GM12872 (cell line): Measurements from ENCODE around the gene LSM12.

Experiments
- TF ChIP-seq, protein P1 (sequence below): IDR thresholded peaks from 3 replicates; pipeline ENCODE4 v1.5.1; 2011; ENCODE audit warnings: low read depth, mild to moderate bottlenecking, low read length, moderate library complexity; ENCODE audit not compliant: insufficient read depth

Gene LSM12

DNA sequence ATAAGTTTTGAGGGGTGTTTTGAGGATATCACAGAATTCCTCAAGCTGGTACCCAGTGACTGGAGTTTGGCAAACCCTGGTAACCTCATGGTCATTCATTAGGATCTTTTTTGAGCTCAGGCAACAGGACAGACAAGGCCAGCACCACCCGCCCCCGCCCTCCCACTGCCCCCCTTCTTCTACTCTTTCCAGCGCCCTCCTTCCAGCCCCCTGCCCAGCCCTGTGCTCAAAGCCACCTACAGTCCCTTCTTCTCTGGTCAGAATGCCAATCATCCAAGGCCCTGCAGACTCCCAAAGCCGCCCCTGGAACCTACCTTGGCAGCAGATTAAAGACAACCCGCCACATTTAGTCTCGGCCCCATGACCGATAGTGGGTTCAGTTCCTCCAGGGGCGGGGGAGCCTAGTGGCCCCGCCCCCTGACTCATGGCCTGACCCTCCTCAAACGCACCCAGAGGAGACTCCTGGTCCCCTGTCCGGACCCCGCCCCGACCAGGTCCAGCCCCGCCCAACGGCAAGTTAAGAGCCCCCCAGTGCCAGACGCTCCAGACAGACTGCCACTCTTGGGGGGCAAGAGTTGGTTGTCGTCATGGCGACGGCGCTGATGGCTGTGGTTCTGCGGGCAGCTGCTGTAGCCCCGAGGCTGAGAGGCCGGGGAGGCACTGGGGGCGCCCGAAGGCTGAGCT, 62.3 kb downstream of the LSM12 start, which contains the start of gene NAGS:
NAGS (plus strand) TSS at position 546 of the 684 bp plus-strand sequence; CDS start at position 588, 42 bp downstream.
- TF ChIP-seq, protein P1, sequence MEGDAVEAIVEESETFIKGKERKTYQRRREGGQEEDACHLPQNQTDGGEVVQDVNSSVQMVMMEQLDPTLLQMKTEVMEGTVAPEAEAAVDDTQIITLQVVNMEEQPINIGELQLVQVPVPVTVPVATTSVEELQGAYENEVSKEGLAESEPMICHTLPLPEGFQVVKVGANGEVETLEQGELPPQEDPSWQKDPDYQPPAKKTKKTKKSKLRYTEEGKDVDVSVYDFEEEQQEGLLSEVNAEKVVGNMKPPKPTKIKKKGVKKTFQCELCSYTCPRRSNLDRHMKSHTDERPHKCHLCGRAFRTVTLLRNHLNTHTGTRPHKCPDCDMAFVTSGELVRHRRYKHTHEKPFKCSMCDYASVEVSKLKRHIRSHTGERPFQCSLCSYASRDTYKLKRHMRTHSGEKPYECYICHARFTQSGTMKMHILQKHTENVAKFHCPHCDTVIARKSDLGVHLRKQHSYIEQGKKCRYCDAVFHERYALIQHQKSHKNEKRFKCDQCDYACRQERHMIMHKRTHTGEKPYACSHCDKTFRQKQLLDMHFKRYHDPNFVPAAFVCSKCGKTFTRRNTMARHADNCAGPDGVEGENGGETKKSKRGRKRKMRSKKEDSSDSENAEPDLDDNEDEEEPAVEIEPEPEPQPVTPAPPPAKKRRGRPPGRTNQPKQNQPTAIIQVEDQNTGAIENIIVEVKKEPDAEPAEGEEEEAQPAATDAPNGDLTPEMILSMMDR, result no peak

DNA sequence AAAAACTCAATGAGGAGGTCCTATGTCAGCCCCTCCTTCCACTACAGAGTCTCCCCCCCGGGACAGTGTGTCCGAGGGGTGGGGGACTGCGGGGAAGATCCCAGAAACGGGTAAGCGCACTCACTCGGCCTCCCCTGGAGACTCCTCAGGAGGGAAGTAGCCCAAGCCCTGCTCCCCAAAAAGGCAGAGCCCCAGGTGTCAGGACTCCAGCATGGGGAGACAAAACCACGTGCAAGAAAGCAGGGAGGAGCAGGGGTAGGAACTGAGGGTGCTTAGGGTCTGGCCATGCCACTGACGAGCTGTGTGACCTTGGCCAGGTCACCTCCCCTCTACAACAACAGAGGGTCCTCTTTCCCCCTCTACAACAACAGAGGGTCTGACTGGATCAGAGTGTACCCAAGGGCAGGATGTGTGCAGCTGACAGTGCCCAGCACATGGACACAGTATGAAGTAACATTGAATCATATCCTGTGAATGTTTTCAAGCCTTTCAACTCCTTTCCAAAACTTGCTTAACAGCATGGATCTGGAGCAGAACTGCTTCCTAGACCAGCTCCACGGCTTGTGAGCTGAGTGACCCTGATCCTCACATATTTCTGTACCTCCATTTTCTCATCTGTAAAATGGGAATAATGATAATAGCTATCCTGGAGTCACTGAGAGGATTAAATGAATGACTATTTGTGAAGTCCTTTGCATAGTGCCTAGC, 64.2 kb downstream of the LSM12 start:
- TF ChIP-seq, protein P1, result no peak

DNA sequence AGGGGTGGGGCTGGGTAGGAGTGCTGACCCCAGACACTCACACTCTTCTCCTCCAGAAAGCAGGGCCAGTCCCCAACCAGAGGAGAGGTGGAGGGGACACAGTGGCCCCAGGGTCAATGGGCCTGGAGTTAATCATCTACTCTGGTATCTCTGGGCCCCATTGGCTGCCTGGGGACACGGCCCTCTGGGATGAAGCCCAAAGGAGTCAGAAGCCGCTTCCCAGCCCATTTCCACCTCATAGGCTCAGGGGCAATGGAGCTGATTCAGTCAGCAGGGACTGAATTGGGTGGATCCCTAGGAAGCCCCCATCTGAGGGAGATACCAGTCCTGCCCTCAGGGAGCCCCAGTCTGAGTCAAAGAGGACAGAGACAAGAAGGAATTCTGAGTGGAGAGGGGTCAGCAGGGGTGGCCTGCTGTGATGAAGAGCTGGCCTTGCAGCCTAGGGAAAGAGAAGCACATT, 65.0 kb downstream of the LSM12 start:
- TF ChIP-seq, protein P1, result no peak

DNA sequence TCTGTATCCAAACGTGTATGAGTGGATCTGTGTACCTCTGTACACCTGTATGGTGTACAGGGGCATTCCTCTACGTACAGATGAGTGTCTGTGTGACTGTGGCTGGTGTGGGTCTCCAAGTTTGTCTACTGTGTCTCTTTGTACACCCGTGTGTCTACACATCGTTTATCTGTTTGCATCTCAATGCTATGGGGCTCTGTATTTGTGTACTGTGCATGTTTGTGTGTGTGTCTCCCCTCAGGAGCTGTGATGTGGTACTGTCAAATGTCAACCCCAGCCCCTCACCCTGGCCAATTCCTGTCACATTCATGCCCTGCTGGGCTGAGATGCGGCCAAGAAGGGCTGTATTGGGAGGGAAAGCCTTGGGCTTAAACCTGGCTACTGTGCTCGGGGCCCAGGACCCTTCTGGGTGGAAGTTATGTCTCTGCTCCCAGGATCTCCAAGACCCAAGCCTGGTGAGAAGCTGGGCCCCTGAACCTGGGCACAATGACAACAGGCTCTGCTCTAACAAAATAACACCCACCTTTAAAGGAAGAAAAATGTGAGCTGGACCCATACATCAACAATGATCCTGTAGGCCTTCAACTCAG, 65.5 kb downstream of the LSM12 start:
- TF ChIP-seq, protein P1, result no peak

DNA sequence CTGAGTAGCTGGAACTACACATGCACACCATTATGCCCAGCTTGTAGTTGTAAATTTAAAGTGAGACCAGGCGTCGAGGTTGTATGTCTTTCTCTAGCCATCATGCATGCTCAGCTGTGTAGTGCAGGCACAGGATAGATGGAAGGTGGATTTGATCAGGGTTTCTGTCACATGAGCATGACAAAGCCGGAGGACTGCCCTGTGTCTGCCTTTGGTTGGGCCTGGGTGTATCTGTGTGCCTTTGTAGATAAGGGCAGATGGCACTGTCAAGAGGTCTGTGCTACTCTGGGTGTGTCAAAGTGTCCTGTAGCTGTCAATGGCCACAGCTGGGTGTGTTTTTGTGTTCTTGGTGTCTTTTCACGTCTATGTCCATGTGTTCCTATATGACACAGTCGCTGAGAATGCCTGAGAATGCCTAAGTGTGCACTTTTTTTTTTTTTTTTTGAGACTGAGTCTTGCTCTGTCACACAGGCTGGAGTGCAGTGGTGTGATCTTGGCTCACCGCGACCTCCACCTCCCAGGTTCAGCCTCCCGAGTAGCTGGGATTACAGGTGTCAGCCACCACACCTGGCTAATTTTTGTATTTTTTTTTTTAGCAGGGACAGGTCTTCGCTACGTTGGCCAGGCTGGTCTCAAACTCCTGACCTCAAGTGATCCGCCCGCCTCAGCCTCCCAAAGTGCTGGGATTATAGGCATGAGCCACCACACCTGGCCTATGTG, 66.2 kb downstream of the LSM12 start:
- TF ChIP-seq, protein P1, result no peak

DNA sequence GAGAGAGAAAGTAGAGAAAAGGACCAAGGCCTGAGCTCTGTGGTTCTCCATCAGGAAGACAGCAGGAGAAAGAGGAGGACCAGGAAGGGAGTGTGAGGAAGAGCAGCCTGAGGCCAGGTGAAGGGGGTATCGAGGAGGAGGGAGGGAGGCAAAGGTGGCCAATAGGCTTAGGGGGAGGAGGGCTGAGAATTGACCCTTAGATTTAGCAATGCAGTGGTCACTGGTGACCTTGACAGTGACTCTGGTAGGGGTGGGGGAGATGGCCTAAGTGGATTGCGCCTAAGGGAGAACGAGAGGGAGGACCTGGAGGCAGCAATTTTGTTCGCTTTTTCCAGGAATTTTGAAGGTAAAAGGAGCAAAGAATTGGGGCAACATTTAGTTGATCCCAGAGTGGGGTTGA, 67.4 kb downstream of the LSM12 start:
- TF ChIP-seq, protein P1, result no peak

DNA sequence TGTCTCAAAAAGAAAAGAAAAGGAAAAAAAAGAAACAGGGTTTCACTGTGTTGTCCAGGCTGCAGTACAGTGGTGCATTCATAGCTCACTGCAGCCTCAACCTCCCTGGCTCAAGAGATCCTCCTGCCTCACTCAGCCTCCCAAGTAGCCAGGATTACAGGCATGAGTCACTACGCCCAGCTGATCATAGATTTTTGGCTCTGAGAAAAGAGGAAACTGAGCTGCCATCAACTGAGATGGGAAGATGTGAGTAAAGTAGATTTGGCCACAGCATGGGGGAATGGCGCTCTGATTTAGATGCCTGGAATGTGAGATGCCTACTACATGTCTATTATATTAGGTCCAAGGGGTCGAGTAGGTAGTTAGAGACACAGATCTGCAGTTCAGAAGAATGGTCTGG, 67.9 kb downstream of the LSM12 start:
- TF ChIP-seq, protein P1, result no peak
